GM19238 (cell line): ENCODE data around the gene MSI2.
A peak's percentile ranks its signal among the peaks of the same experiment; 100 is the strongest.

Source experiments
- DNase-seq: peaks from one replicate; pipeline ENCODE4 v3.0.0; 2011; ENCODE audit warnings: low spot score; ENCODE audit not compliant: insufficient read length

The MSI2 gene

GRCh38 chr17:57365420-57365819, 109.1 kb downstream of the MSI2 start:
- no peak for DNase-seq

GRCh38 chr17:57366177-57366557, 109.8 kb downstream of the MSI2 start:
- DNase-seq, result no peak

GRCh38 chr17:57366558-57367351, 110.4 kb downstream of the MSI2 start:
- DNase-seq, result no peak

GRCh38 chr17:57368637-57369336, 112.5 kb downstream of the MSI2 start:
- DNase-seq, result no peak

GRCh38 chr17:57369509-57369945, 113.2 kb downstream of the MSI2 start:
- no peak for DNase-seq

- DNase-seq, result peak; percentile 35
Measured at GRCh38 chr17:57370037-57370581, 113.8 kb downstream of the MSI2 start.

GRCh38 chr17:57370619-57371018, 114.3 kb downstream of the MSI2 start:
- DNase-seq, result no peak

- DNase-seq, result no peak
Measured at GRCh38 chr17:57372156-57372555, 115.8 kb downstream of the MSI2 start.

- no peak for DNase-seq
Measured at GRCh38 chr17:57373048-57373447, 116.7 kb downstream of the MSI2 start.

- DNase-seq, result no peak
Measured at GRCh38 chr17:57373756-57374155, 117.4 kb downstream of the MSI2 start.

GRCh38 chr17:57375040-57375769, 118.9 kb downstream of the MSI2 start:
- DNase-seq, result no peak

GRCh38 chr17:57375770-57376225, 119.5 kb downstream of the MSI2 start:
- no peak for DNase-seq

GRCh38 chr17:57377094-57377493, 120.8 kb downstream of the MSI2 start:
- no peak for DNase-seq

GRCh38 chr17:57379237-57379894, 123.0 kb downstream of the MSI2 start:
- DNase-seq, result no peak

GRCh38 chr17:57379895-57380434, 123.6 kb downstream of the MSI2 start:
- no peak for DNase-seq

- no peak for DNase-seq
Measured at GRCh38 chr17:57381498-57381897, 125.2 kb downstream of the MSI2 start.

- DNase-seq, result no peak
Measured at GRCh38 chr17:57384219-57384618, 127.9 kb downstream of the MSI2 start.

- no peak for DNase-seq
Measured at GRCh38 chr17:57385975-57386374, 129.7 kb downstream of the MSI2 start.

- no peak for DNase-seq
Measured at GRCh38 chr17:57387575-57387974, 131.3 kb downstream of the MSI2 start.

GRCh38 chr17:57388131-57388725, 131.9 kb downstream of the MSI2 start:
- no peak for DNase-seq

GRCh38 chr17:57389473-57389872, 133.2 kb downstream of the MSI2 start:
- no peak for DNase-seq
